SK-MEL-5 (cell line): ENCODE measurements around the gene RTL1. TPM values are rescaled to one million over a fixed set of nuclear protein-coding genes. Genes with fewer than 3 reads are reported as not detected.

Experiments
- DNase-seq: peaks from one replicate; pipeline ENCODE4 v3.0.0-alpha.2; 2016; ENCODE audit warnings: low read depth, low spot score
- in situ Hi-C: cut with HindIII; loops from 2 replicates; pipeline ENCODE4 v1.10.0; 2016; ENCODE audit warnings: low sequenced_read_pairs, high pct_unique_total_duplicates, low pct_unique_long_range_greater_than_20kb
- total RNA-seq: library from RNA; depleted of rRNA; stranded (reverse); fragments of >200 nt; shearing (Covaris generic); gene quantifications from 2 replicates; pipeline ENCODE4 v1.2.3, GENCODE V29; 2014

The RTL1 gene
- total RNA-seq, 1 experiment from 2014 or later = not detected

GRCh38 chr14:100887728-100888335, 15.7 kb downstream of the RTL1 start:
- no peak for DNase-seq
- in situ Hi-C loops = no loop called here

GRCh38 chr14:100885617-100886016, 17.9 kb downstream of the RTL1 start:
- DNase-seq = no peak
- in situ Hi-C loops = no loop called here

GRCh38 chr14:100885196-100885595, 18.3 kb downstream of the RTL1 start:
- in situ Hi-C loops = no loop called here

GRCh38 chr14:100884456-100884855, 19.1 kb downstream of the RTL1 start:
- in situ Hi-C loops = no loop called here

More at GRCh38 chr14:100885196-100885595, 18.3 kb downstream of the RTL1 start:
- DNase-seq = no peak

GRCh38 chr14:100883789-100884101, 19.8 kb downstream of the RTL1 start:
- no peak for DNase-seq
- in situ Hi-C loops = no loop called here

More at GRCh38 chr14:100884456-100884855, 19.1 kb downstream of the RTL1 start:
- no peak for DNase-seq

GRCh38 chr14:100882991-100883788, 20.3 kb downstream of the RTL1 start:
- in situ Hi-C loops = no loop called here
- DNase-seq = no peak

GRCh38 chr14:100882026-100882967, 21.2 kb downstream of the RTL1 start:
- in situ Hi-C loops = no loop called here

GRCh38 chr14:100881211-100882025, 22.1 kb downstream of the RTL1 start:
- DNase-seq = no peak
- in situ Hi-C loops = no loop called here

More at GRCh38 chr14:100882026-100882967, 21.2 kb downstream of the RTL1 start:
- DNase-seq = no peak

GRCh38 chr14:100880271-100881101, 23.0 kb downstream of the RTL1 start:
- in situ Hi-C loops = no loop called here
- DNase-seq = no peak

GRCh38 chr14:100879782-100880181, 23.7 kb downstream of the RTL1 start:
- in situ Hi-C loops = no loop called here
- DNase-seq = no peak

- in situ Hi-C loops = no loop called here
- DNase-seq = no peak
Measured at GRCh38 chr14:100879194-100879593, 24.3 kb downstream of the RTL1 start.

GRCh38 chr14:100878271-100879146, 25.0 kb downstream of the RTL1 start:
- DNase-seq = no peak
- in situ Hi-C loops = no loop called here

GRCh38 chr14:100875861-100876590, 27.5 kb downstream of the RTL1 start:
- in situ Hi-C loops = no loop called here

GRCh38 chr14:100875126-100875525, 28.4 kb downstream of the RTL1 start:
- in situ Hi-C loops = no loop called here
- DNase-seq = no peak

More at GRCh38 chr14:100875861-100876590, 27.5 kb downstream of the RTL1 start:
- DNase-seq = no peak

GRCh38 chr14:100874411-100875091, 29.0 kb downstream of the RTL1 start:
- no peak for DNase-seq
- in situ Hi-C loops = no loop called here
